Measurements from ENCODE around the gene NCAM2. TPM values are rescaled to one million over a fixed set of nuclear protein-coding genes. Genes with fewer than 3 reads are reported as not detected.

Gene NCAM2
- total and polyA plus RNA-seq, 4 donors: 0.45 to 11.7 (median 5.8) TPM

DNA sequence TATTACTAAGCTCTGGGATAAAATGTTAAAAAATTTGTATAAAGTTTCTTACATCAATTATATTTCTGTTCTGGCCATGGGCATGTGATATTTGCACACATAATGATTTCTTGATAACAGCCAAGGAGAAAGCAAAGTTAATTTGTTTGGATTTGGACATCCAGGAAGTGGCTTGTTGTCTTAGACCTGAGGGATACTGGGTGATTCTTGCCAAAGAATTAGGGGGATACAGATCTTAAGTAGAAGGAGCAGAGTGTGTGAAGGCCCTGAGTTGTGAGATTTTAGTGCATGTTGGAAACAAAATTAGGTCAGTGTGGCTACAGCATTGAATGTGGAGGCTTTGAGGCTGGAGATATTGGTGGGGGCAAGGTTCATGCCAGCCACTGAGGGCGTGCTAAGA is 65.6 kb downstream of the NCAM2 start:
- ATAC-seq (ENCODE audit: insufficient read depth, low FRiP score) (no peak), DNase-seq (no peak)
- Histone ChIP-seq H3K27me3 (ENCODE audit: control insufficient read depth in 3 of 3, insufficient read depth in 3 of 3, low read length in 2 of 3) (no peaks in the 10 kb centered on the region), H3K36me3 (ENCODE audit: control insufficient read depth in 4 of 4, insufficient read depth in 4 of 4, low read length in 4 of 4) (no peaks in the 10 kb centered on the region), H3K9ac (ENCODE audit: insufficient read depth in 1 of 2, low read length in 2 of 2) (no peak overlapping the region), H3K4me3 (no peak overlapping the region), H3K27ac (ENCODE audit: low read depth in 1 of 2, low read length in 1 of 2) (no peak overlapping the region), H3K4me1 (ENCODE audit: control insufficient read depth in 5 of 5, insufficient read depth in 5 of 5, low read length in 5 of 5) (no peaks in the 10 kb centered on the region), H3K9me3 (ENCODE audit: control insufficient read depth in 4 of 4, insufficient read depth in 3 of 4, low read length in 3 of 4) (no peaks in the 10 kb centered on the region)
- 40 to 49% methylated on average over 1 of the region's 1 CpG for WGBS, 2 donors
- TF ChIP-seq, protein P1, sequence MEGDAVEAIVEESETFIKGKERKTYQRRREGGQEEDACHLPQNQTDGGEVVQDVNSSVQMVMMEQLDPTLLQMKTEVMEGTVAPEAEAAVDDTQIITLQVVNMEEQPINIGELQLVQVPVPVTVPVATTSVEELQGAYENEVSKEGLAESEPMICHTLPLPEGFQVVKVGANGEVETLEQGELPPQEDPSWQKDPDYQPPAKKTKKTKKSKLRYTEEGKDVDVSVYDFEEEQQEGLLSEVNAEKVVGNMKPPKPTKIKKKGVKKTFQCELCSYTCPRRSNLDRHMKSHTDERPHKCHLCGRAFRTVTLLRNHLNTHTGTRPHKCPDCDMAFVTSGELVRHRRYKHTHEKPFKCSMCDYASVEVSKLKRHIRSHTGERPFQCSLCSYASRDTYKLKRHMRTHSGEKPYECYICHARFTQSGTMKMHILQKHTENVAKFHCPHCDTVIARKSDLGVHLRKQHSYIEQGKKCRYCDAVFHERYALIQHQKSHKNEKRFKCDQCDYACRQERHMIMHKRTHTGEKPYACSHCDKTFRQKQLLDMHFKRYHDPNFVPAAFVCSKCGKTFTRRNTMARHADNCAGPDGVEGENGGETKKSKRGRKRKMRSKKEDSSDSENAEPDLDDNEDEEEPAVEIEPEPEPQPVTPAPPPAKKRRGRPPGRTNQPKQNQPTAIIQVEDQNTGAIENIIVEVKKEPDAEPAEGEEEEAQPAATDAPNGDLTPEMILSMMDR (IDR thresholded peaks at IDR 0.05; ENCODE audit: control extremely low read depth, extremely low read depth): no peak

DNA sequence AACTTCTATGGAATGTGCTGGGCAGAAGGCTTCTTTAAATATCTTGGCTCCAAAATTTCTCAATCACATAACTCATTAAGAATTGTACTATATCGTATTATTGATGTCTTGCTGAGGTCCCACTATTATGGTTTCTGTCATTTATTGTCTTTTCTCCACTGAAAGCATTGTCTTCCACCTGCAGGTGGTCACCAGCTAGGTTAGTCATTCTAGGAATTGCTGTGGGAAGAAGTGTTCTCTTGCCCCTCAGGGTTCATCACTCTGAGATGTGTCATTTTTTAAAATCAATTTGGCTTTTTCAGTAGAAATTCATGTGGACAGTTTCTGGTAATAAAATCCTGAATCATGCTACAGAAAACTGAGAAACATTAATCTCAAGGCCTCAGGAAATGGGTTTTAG is 66.1 kb downstream of the NCAM2 start:
- Histone ChIP-seq H3K9me3 (ENCODE audit: control insufficient read depth in 4 of 4, insufficient read depth in 3 of 4, low read length in 3 of 4) (no peaks in the 10 kb centered on the region), H3K27me3 (ENCODE audit: control insufficient read depth in 3 of 3, insufficient read depth in 3 of 3, low read length in 2 of 3) (no peaks in the 10 kb centered on the region), H3K36me3 (ENCODE audit: control insufficient read depth in 4 of 4, insufficient read depth in 4 of 4, low read length in 4 of 4) (no peaks in the 10 kb centered on the region), H3K4me1 (ENCODE audit: control insufficient read depth in 5 of 5, insufficient read depth in 5 of 5, low read length in 5 of 5) (no peaks in the 10 kb centered on the region), H3K9ac (ENCODE audit: insufficient read depth in 1 of 2, low read length in 2 of 2) (no peak overlapping the region), H3K27ac (ENCODE audit: low read depth in 1 of 2, low read length in 1 of 2) (no peak overlapping the region), H3K4me3 (no peak overlapping the region)
- ATAC-seq (ENCODE audit: insufficient read depth, low FRiP score) (no peak), DNase-seq (no peak)
- TF ChIP-seq, protein P1 (IDR thresholded peaks at IDR 0.05; ENCODE audit: control extremely low read depth, extremely low read depth): no peak
- WGBS, 2 donors: 69 to 77% methylated on average over 1 of the region's 1 CpG

DNA sequence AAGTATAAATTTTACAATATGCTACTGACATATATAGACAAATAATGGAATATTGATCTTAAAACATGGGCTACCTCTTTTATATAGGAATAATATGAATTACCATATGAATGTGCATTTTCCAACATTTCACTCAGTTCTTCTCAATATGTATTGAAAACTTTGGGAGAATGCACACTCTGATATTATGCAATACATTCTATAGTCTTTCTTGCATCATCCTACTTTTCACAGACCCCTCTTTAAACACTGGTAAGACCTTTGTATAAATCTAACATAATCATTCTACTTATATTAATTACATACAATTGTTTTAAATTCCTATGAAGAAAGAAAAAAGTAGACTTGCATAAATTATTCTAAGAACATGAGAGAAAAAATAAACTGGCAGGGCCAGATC is 69.2 kb downstream of the NCAM2 start:
- H3K27ac ChIP-seq (ENCODE audit: low read depth in 1 of 2, low read length in 1 of 2): no peak overlapping the region
- no peak for ATAC-seq (ENCODE audit: insufficient read depth, low FRiP score)

DNA sequence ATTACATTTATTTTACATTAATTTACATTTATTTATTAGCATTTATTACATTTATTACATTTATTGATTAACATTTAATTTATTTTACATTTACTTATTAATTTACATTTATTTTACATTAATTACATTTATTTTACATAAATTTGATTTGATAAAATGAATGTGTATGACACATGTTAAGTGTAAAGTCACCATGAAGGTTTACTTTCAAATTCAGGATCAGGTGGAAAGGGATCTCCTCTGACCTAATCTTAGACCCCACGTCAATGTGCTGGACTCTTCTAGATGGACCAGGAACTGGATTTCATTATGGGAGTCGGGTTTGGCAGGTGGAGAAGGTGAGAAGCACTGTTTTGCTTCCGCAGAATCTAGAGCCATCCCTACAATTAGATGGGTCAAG is 76.1 kb downstream of the NCAM2 start:
- Histone ChIP-seq H3K27me3 (ENCODE audit: control insufficient read depth in 3 of 3, insufficient read depth in 3 of 3, low read length in 2 of 3) (no peaks in the 10 kb centered on the region), H3K36me3 (ENCODE audit: control insufficient read depth in 4 of 4, insufficient read depth in 4 of 4, low read length in 4 of 4) (no peaks in the 10 kb centered on the region), H3K27ac (ENCODE audit: low read depth in 1 of 2, low read length in 1 of 2) (no peak overlapping the region), H3K9ac (ENCODE audit: insufficient read depth in 1 of 2, low read length in 2 of 2) (no peak overlapping the region), H3K4me1 (ENCODE audit: control insufficient read depth in 5 of 5, insufficient read depth in 5 of 5, low read length in 5 of 5) (peaks cover 0 to 9% (median 0%) of the 10 kb centered on the region in 5 donors), H3K9me3 (ENCODE audit: control insufficient read depth in 4 of 4, insufficient read depth in 3 of 4, low read length in 3 of 4) (no peaks in the 10 kb centered on the region), H3K4me3 (no peak overlapping the region)
- 81 to 82% methylated on average over 3 of the region's 3 CpGs for WGBS, 2 donors
- TF ChIP-seq, protein P1 (IDR thresholded peaks at IDR 0.05; ENCODE audit: control extremely low read depth, extremely low read depth): no peak
- DNase-seq (no peak), ATAC-seq (ENCODE audit: insufficient read depth, low FRiP score) (no peak)

More for the DNA sequence above, 69.2 kb downstream of the NCAM2 start:
- TF ChIP-seq, protein P1 (IDR thresholded peaks at IDR 0.05; ENCODE audit: control extremely low read depth, extremely low read depth): no peak
- no peaks in the 10 kb centered on the region for H3K9me3 ChIP-seq (ENCODE audit: control insufficient read depth in 4 of 4, insufficient read depth in 3 of 4, low read length in 3 of 4)
- no peak for DNase-seq
- H3K4me1 ChIP-seq (ENCODE audit: control insufficient read depth in 5 of 5, insufficient read depth in 5 of 5, low read length in 5 of 5): no peaks in the 10 kb centered on the region
- no peaks in the 10 kb centered on the region for H3K27me3 ChIP-seq (ENCODE audit: control insufficient read depth in 3 of 3, insufficient read depth in 3 of 3, low read length in 2 of 3)
- no peak overlapping the region for H3K9ac ChIP-seq (ENCODE audit: insufficient read depth in 1 of 2, low read length in 2 of 2)
- no peak overlapping the region for H3K4me3 ChIP-seq
- no peaks in the 10 kb centered on the region for H3K36me3 ChIP-seq (ENCODE audit: control insufficient read depth in 4 of 4, insufficient read depth in 4 of 4, low read length in 4 of 4)
